PC-3 (cell line): ENCODE data around the gene NDUFA13.

Source experiments
- CTCF ChIP-seq: fragments of 300-600 bp; sonication (generic); conservative IDR thresholded peaks from 2 replicates; pipeline ENCODE4 v1.5.1; 2017; ENCODE audit warnings: antibody characterized with exemption, low read depth, mild to moderate bottlenecking, low read length
- EZH2 ChIP-seq: fragments of 300-600 bp; sonication (generic); IDR thresholded peaks from one replicate; pipeline ENCODE4 v1.6.1; 2017; ENCODE audit warnings: antibody characterized with exemption, mild to moderate bottlenecking, low read length; ENCODE audit not compliant: unreplicated experiment
- EZH2phosphoT487 ChIP-seq: fragments of 300-600 bp; sonication (generic); IDR thresholded peaks from 2 replicates; pipeline ENCODE4 v1.6.1; 2018; ENCODE audit warnings: mild to moderate bottlenecking, antibody characterized with exemption, low read length, borderline replicate concordance

- TF ChIP-seq CTCF (no peak; the same call in 1 of the 2 replicates), EZH2 (no peak), EZH2phosphoT487 (no peak)
Observed at GRCh38 chr19:19493841-19494546, 22.0 kb upstream of the NDUFA13 start.
